SK-N-SH (cell line): ENCODE results near the gene SLC2A8. TPM values are rescaled to one million over a fixed set of nuclear protein-coding genes. Genes with fewer than 3 reads are reported as not detected.

Experiments
- CTCF ChIA-PET: fragments of 300-600, 350-600 bp; formaldehyde crosslinking; extraction: SDS; loops from one replicate; lab custom pipeline; 2021; lab: Yijun Ruan, JAX
- POLR2A ChIA-PET: fragments of 350-600 bp; sonication (Branson Sonifier 250); formaldehyde crosslinking; extraction: SDS; loops from one replicate; lab custom pipeline; 2020; ENCODE audit warnings: antibody characterized with exemption, inconsistent platforms; lab: Yijun Ruan, JAX
- DNase-seq: peaks from one replicate; pipeline ENCODE4 v3.0.0; 2012
- H2AFZ ChIP-seq: fragments of 200-600 bp; sonication (generic); 2 replicates; pipeline ENCODE4 v1.8.1; 2016; ENCODE audit warnings: antibody characterized with exemption, mild to moderate bottlenecking, low read depth
- H3F3A ChIP-seq: fragments of 200-600 bp; sonication (generic); replicated peaks from 2 replicates; pipeline ENCODE3; 2016; ENCODE audit warnings: antibody characterized with exemption, mild to moderate bottlenecking; ENCODE audit not compliant: insufficient read depth
- H3K27ac ChIP-seq, 2 experiments: fragments of 200-500 bp in 1 of 2; fragments of 200-600 bp in 1 of 2; sonication (Bioruptor generic) in 1 of 2; sonication (generic), shearing (Covaris generic) in 1 of 2; 2 replicates each; pipeline versions ENCODE4 v1.5.1 to v1.6.1; 2014 to 2016; ENCODE audit warnings: low read depth in 2 of 2, inconsistent platforms in 1 of 2, low read length in 1 of 2, mild to moderate bottlenecking in 1 of 2, mixed read lengths in 1 of 2
- H3K27me3 ChIP-seq: fragments of 200-600 bp; sonication (generic), shearing (Covaris generic); 2 replicates; pipeline ENCODE4 v1.6.1; 2016; ENCODE audit warnings: mixed run types; ENCODE audit not compliant: insufficient read depth
- H3K36me3 ChIP-seq, 2 experiments: fragments of 200-500 bp in 1 of 2; fragments of 200-600 bp in 1 of 2; sonication (Bioruptor generic) in 1 of 2; sonication (generic) in 1 of 2; replicated peaks in 1 of 2; 2 replicates each; pipeline versions ENCODE3 to v1.5.1; 2014 to 2016; ENCODE audit warnings: low read length in 1 of 2, mild to moderate bottlenecking in 1 of 2; ENCODE audit not compliant: insufficient read depth in 2 of 2, control insufficient read depth in 1 of 2
- H3K4me1 ChIP-seq, 2 experiments: fragments of 200-500 bp in 1 of 2; fragments of 200-600 bp in 1 of 2; sonication (Bioruptor generic) in 1 of 2; sonication (generic), shearing (Covaris generic) in 1 of 2; 2 replicates each; pipeline versions ENCODE4 v1.5.1 to v1.6.1; 2014 to 2016; ENCODE audit warnings: low read depth in 1 of 2, low read length in 1 of 2, mixed run types in 1 of 2; ENCODE audit not compliant: insufficient read depth in 2 of 2, control insufficient read depth in 1 of 2
- H3K4me2 ChIP-seq: fragments of 200-600 bp; sonication (generic), shearing (Covaris generic); 2 replicates; pipeline ENCODE4 v1.6.1; 2017; ENCODE audit warnings: mixed run types
- H3K4me3 ChIP-seq, 2 experiments: fragments of 200-500 bp in 1 of 2; fragments of 200-600 bp in 1 of 2; sonication (Bioruptor generic) in 1 of 2; sonication (generic), shearing (Covaris generic) in 1 of 2; 2 replicates each; pipeline versions ENCODE4 v1.5.1 to v1.8.1; 2014 to 2016; ENCODE audit warnings: low read depth in 2 of 2, inconsistent platforms in 1 of 2, low read length in 1 of 2, mild to moderate bottlenecking in 1 of 2, mixed read lengths in 1 of 2, moderate library complexity in 1 of 2
- H3K79me2 ChIP-seq: fragments of 200-600 bp; sonication (generic); 2 replicates; pipeline ENCODE4 v1.8.1; 2017; ENCODE audit warnings: mild to moderate bottlenecking; ENCODE audit not compliant: insufficient read depth
- H3K9ac ChIP-seq: fragments of 200-600 bp; sonication (generic); 2 replicates; pipeline ENCODE4 v1.6.1; 2017; ENCODE audit warnings: mixed run types
- H3K9me2 ChIP-seq: fragments of 200-600 bp; sonication (generic); 2 replicates; pipeline ENCODE4 v1.6.1; 2017; ENCODE audit warnings: mixed run types
- H3K9me3 ChIP-seq: fragments of 200-600 bp; sonication (generic); 2 replicates; pipeline ENCODE4 v1.6.1; 2017; ENCODE audit warnings: mixed run types, mild to moderate bottlenecking, moderate library complexity
- H4K20me1 ChIP-seq: fragments of 200-600 bp; sonication (generic); 2 replicates; pipeline ENCODE4 v1.6.1; 2017; ENCODE audit warnings: mild to moderate bottlenecking, mixed run types; ENCODE audit not compliant: insufficient read depth
- CHD2 ChIP-seq: fragments of 150-350 bp; IDR thresholded peaks from 2 replicates; pipeline ENCODE4 v1.6.1; 2018; ENCODE audit warnings: low read length; ENCODE audit not compliant: partially characterized antibody
- GABPA ChIP-seq: IDR thresholded peaks from 2 replicates; pipeline ENCODE4 v1.4.0; 2012; ENCODE audit warnings: low read depth, mild to moderate bottlenecking
- GATA2 ChIP-seq: sonication (generic); formaldehyde crosslinking; IDR thresholded peaks from 2 replicates; pipeline ENCODE4 v1.5.0; 2020; ENCODE audit warnings: mild to moderate bottlenecking, missing genetic modification reagents
- NRF1 ChIP-seq: IDR thresholded peaks from 2 replicates; pipeline ENCODE4 v1.6.1; 2012; ENCODE audit warnings: low read depth, mild to moderate bottlenecking, low read length
- RAD21 ChIP-seq: IDR thresholded peaks from 2 replicates; pipeline ENCODE4 v1.6.1; 2012; ENCODE audit warnings: mild to moderate bottlenecking, low read length
- RFX5 ChIP-seq: IDR thresholded peaks from 2 replicates; pipeline ENCODE4 v1.6.1; 2012; ENCODE audit warnings: mild to moderate bottlenecking, improper control_type of control experiment, low read length
- RXRA ChIP-seq: IDR thresholded peaks from 2 replicates; pipeline ENCODE4 v1.4.0; 2012; ENCODE audit warnings: low read depth, mild to moderate bottlenecking, borderline replicate concordance
- SIN3A ChIP-seq: IDR thresholded peaks from 2 replicates; pipeline ENCODE4 v1.6.1; 2012; ENCODE audit warnings: low read depth, mild to moderate bottlenecking, low read length, moderate library complexity, borderline replicate concordance
- TAF1 ChIP-seq: IDR thresholded peaks from 2 replicates; pipeline ENCODE4 v1.6.1; 2012; ENCODE audit warnings: low read depth, mild to moderate bottlenecking, low read length, moderate library complexity, borderline replicate concordance
- TCF12 ChIP-seq: IDR thresholded peaks from 2 replicates; pipeline ENCODE4 v1.4.0; 2012
- TEAD4 ChIP-seq: IDR thresholded peaks from 2 replicates; pipeline ENCODE4 v1.4.0; 2012; ENCODE audit warnings: mild to moderate bottlenecking, borderline replicate concordance; ENCODE audit not compliant: insufficient read depth
- YY1 ChIP-seq: IDR thresholded peaks from 2 replicates; pipeline ENCODE4 v1.4.0; 2012; ENCODE audit warnings: low read depth, mild to moderate bottlenecking
- WGBS: methylation state at CpG from one replicate; pipeline ENCODE4 v1.1.6; 2017; ENCODE audit warnings: low lambda C conversion rate; 5-methylcytosine and 5-hydroxymethylcytosine counted together
- polyA plus RNA-seq, 3 experiments: library from polyadenylated mRNA; depleted of rRNA; stranded (reverse); fragments of >200 nt; gene quantifications; 2 replicates each; pipeline ENCODE4 v1.2.3, GENCODE V29; 2012
- TF ChIP-seq, protein P1 (sequence below): IDR thresholded peaks from 2 replicates; pipeline ENCODE4 v1.4.0; 2012; ENCODE audit warnings: low read depth
- TF ChIP-seq, protein P2 (sequence below): IDR thresholded peaks from 2 replicates; pipeline ENCODE4 v1.4.0; 2012; ENCODE audit warnings: low read depth, borderline replicate concordance
- TF ChIP-seq, protein P3 (sequence below): IDR thresholded peaks from 2 replicates; pipeline ENCODE4 v1.6.1; 2012; ENCODE audit warnings: mild to moderate bottlenecking, low read depth, low read length, moderate library complexity
- TF ChIP-seq, protein P4 (sequence below): IDR thresholded peaks from 2 replicates; pipeline ENCODE4; 2012
- TF ChIP-seq, protein P5 (sequence below): fragments of 150-350 bp; IDR thresholded peaks from 2 replicates; pipeline ENCODE4 v1.6.1; 2016; ENCODE audit warnings: mild to moderate bottlenecking, low read depth, low read length
- TF ChIP-seq, protein P6 (sequence below): fragments of 150-350 bp; IDR thresholded peaks from 2 replicates; pipeline ENCODE4 v1.6.1; 2017; ENCODE audit warnings: antibody characterized with exemption, low read length, low read depth, borderline replicate concordance
- TF ChIP-seq, protein P7 (sequence below): fragments of 200-600 bp; sonication (generic); IDR thresholded peaks from 2 replicates; pipeline ENCODE4 v1.6.1; 2017; ENCODE audit warnings: antibody characterized with exemption, mild to moderate bottlenecking, moderate library complexity

SLC2A8 gene
- polyA plus RNA-seq, 1 of the 3 experiments (the other 2 are of a cell fraction): 15.1 TPM

DNA sequence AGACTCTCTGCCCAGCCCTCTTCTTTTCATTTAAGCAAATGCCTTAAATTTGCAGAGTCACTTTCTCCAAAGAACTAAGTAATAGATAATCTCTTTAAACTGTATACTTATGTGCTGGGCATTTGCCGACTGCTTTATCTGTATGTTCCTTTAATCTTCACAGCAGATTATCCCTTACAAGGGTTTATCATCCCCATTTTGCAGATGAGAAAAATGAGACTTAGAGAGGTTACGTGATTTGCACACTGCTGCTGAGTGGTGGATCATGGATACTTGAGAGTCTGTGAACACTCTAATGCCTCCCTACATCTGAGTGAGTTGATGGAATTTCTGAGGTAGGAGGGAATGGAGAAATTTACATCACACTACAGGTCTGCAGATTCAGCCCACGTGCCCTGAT, 31.4 kb downstream of the SLC2A8 start:
- H3K9ac ChIP-seq: no peak overlapping the region
- H3K4me3 ChIP-seq: no peak overlapping the region
- no peak overlapping the region for H2AFZ ChIP-seq
- H3K9me3 ChIP-seq: no peaks in the 10 kb centered on the region
- H3F3A ChIP-seq: no peaks in the 10 kb centered on the region
- TF ChIP-seq TAF1: no peak
- no peak for TF ChIP-seq TEAD4
- TF ChIP-seq, protein P1, sequence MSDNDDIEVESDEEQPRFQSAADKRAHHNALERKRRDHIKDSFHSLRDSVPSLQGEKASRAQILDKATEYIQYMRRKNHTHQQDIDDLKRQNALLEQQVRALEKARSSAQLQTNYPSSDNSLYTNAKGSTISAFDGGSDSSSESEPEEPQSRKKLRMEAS: no peak
- no peak for TF ChIP-seq TCF12
- no peak for TF ChIP-seq YY1
- no peak for TF ChIP-seq RFX5
- no peak for TF ChIP-seq CHD2
- TF ChIP-seq RAD21: no peak
- no peak for TF ChIP-seq GATA2
- no peak for TF ChIP-seq RXRA
- TF ChIP-seq, protein P2, sequence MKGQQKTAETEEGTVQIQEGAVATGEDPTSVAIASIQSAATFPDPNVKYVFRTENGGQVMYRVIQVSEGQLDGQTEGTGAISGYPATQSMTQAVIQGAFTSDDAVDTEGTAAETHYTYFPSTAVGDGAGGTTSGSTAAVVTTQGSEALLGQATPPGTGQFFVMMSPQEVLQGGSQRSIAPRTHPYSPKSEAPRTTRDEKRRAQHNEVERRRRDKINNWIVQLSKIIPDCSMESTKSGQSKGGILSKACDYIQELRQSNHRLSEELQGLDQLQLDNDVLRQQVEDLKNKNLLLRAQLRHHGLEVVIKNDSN: no peak
- no peak for TF ChIP-seq NRF1
- no peak for TF ChIP-seq GABPA
- TF ChIP-seq, protein P3, sequence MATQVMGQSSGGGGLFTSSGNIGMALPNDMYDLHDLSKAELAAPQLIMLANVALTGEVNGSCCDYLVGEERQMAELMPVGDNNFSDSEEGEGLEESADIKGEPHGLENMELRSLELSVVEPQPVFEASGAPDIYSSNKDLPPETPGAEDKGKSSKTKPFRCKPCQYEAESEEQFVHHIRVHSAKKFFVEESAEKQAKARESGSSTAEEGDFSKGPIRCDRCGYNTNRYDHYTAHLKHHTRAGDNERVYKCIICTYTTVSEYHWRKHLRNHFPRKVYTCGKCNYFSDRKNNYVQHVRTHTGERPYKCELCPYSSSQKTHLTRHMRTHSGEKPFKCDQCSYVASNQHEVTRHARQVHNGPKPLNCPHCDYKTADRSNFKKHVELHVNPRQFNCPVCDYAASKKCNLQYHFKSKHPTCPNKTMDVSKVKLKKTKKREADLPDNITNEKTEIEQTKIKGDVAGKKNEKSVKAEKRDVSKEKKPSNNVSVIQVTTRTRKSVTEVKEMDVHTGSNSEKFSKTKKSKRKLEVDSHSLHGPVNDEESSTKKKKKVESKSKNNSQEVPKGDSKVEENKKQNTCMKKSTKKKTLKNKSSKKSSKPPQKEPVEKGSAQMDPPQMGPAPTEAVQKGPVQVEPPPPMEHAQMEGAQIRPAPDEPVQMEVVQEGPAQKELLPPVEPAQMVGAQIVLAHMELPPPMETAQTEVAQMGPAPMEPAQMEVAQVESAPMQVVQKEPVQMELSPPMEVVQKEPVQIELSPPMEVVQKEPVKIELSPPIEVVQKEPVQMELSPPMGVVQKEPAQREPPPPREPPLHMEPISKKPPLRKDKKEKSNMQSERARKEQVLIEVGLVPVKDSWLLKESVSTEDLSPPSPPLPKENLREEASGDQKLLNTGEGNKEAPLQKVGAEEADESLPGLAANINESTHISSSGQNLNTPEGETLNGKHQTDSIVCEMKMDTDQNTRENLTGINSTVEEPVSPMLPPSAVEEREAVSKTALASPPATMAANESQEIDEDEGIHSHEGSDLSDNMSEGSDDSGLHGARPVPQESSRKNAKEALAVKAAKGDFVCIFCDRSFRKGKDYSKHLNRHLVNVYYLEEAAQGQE: no peak
- TF ChIP-seq, protein P4, sequence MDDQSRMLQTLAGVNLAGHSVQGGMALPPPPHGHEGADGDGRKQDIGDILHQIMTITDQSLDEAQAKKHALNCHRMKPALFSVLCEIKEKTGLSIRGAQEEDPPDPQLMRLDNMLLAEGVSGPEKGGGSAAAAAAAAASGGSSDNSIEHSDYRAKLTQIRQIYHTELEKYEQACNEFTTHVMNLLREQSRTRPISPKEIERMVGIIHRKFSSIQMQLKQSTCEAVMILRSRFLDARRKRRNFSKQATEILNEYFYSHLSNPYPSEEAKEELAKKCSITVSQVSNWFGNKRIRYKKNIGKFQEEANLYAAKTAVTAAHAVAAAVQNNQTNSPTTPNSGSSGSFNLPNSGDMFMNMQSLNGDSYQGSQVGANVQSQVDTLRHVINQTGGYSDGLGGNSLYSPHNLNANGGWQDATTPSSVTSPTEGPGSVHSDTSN: no peak
- TF ChIP-seq, protein P5, sequence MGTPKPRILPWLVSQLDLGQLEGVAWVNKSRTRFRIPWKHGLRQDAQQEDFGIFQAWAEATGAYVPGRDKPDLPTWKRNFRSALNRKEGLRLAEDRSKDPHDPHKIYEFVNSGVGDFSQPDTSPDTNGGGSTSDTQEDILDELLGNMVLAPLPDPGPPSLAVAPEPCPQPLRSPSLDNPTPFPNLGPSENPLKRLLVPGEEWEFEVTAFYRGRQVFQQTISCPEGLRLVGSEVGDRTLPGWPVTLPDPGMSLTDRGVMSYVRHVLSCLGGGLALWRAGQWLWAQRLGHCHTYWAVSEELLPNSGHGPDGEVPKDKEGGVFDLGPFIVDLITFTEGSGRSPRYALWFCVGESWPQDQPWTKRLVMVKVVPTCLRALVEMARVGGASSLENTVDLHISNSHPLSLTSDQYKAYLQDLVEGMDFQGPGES: no peak
- TF ChIP-seq SIN3A: no peak
- TF ChIP-seq, protein P6, sequence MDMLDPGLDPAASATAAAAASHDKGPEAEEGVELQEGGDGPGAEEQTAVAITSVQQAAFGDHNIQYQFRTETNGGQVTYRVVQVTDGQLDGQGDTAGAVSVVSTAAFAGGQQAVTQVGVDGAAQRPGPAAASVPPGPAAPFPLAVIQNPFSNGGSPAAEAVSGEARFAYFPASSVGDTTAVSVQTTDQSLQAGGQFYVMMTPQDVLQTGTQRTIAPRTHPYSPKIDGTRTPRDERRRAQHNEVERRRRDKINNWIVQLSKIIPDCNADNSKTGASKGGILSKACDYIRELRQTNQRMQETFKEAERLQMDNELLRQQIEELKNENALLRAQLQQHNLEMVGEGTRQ: no peak
- TF ChIP-seq, protein P7, sequence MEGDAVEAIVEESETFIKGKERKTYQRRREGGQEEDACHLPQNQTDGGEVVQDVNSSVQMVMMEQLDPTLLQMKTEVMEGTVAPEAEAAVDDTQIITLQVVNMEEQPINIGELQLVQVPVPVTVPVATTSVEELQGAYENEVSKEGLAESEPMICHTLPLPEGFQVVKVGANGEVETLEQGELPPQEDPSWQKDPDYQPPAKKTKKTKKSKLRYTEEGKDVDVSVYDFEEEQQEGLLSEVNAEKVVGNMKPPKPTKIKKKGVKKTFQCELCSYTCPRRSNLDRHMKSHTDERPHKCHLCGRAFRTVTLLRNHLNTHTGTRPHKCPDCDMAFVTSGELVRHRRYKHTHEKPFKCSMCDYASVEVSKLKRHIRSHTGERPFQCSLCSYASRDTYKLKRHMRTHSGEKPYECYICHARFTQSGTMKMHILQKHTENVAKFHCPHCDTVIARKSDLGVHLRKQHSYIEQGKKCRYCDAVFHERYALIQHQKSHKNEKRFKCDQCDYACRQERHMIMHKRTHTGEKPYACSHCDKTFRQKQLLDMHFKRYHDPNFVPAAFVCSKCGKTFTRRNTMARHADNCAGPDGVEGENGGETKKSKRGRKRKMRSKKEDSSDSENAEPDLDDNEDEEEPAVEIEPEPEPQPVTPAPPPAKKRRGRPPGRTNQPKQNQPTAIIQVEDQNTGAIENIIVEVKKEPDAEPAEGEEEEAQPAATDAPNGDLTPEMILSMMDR: no peak
- no peaks in the 10 kb centered on the region for H3K9me2 ChIP-seq
- ChIA-PET CTCF (no interaction called here), POLR2A (no interaction called here)
- peaks cover 0 to 6% of the 10 kb centered on the region in 2 experiments; a peak in 2 of 4 replicates for H3K4me1 ChIP-seq
- H3K27me3 ChIP-seq: no peaks in the 10 kb centered on the region
- 97% methylated on average over 3 of the region's 3 CpGs for WGBS
- peaks cover 16% of the 10 kb centered on the region; the same call in 1 of the 2 replicates for H4K20me1 ChIP-seq
- no peak overlapping the region for H3K27ac ChIP-seq
- peaks cover 20 to 46% of the 10 kb centered on the region in 2 experiments for H3K36me3 ChIP-seq
- no peak overlapping the region for H3K4me2 ChIP-seq
- peaks cover 88% of the 10 kb centered on the region for H3K79me2 ChIP-seq
- DNase-seq: no peak
